Measurements from ENCODE around the gene MCRIP1.

- TF ChIP-seq CTCF (IDR thresholded peaks at IDR 0.05) (no peak), POLR2AphosphoS5 (IDR thresholded peaks at IDR 0.05; ENCODE audit: insufficient read depth in 1 of 2, low read depth in 1 of 2) (no peak)
These were observed 27.2 kb downstream of the MCRIP1 start for GRCh38 chr17:81805707-81806460.

Data from vagina (tissue), 2 donors.